HG03469 (cell line): Measurements from ENCODE around the gene FIGN.

Experiments
- ATAC-seq: cut with Tn5 transposase; IDR thresholded peaks from one replicate; pipeline ENCODE4 v1.9.1; 2021; ENCODE audit warnings: mild to moderate bottlenecking, moderate library complexity, moderate number of reproducible peaks; ENCODE audit not compliant: unreplicated experiment

Gene FIGN

GRCh38 chr2:163571423-163572102 is 164.2 kb downstream of the FIGN start:
- no peak for ATAC-seq

DNA sequence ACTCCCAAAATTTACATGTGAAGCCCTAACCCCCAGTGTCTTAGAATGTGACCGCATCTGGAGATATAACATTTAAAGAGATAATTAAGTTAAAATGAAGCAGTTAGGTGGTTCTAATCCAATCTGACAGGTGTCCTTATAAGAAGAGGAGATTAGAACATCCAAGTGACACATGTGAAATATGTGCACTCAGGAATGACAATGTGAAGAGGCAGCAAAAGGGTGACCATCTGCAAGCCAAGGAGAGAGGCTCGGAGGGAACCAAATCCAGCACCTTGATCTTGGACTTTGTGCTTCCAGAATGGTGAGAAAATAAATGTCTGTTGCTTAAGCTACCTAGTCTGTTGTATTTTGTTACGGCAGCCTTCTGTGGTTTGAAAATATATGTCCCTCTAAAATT is 165.4 kb downstream of the FIGN start:
- no peak for ATAC-seq

DNA sequence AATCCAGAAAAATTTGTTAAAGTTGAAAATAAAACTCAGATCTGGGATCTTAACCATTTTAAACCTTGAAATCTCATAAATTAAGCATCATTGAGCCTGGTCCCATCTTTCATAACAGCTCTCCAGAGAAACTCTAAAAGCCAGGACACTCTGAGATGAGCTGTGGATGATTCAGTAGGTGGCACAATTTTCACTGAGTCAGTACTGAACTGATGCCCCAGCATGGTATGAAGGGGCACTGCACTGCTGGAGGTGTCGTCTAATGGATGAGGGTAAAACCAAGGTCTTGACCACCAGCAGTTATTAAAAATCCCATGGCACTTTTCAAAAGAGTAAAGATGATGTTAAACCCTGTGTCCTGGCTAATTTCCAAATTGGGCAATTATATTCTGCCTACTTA is 170.6 kb downstream of the FIGN start:
- no peak for ATAC-seq

GRCh38 chr2:163564236-163564635 is 171.6 kb downstream of the FIGN start:
- ATAC-seq = no peak

- no peak for ATAC-seq
Observed at GRCh38 chr2:163563336-163563735, 172.5 kb downstream of the FIGN start.

- ATAC-seq = no peak
Observed at GRCh38 chr2:163558251-163559021, 177.4 kb downstream of the FIGN start.

- no peak for ATAC-seq
Observed at GRCh38 chr2:163556511-163556910, 179.3 kb downstream of the FIGN start.

GRCh38 chr2:163554864-163555263 is 180.9 kb downstream of the FIGN start:
- no peak for ATAC-seq

DNA sequence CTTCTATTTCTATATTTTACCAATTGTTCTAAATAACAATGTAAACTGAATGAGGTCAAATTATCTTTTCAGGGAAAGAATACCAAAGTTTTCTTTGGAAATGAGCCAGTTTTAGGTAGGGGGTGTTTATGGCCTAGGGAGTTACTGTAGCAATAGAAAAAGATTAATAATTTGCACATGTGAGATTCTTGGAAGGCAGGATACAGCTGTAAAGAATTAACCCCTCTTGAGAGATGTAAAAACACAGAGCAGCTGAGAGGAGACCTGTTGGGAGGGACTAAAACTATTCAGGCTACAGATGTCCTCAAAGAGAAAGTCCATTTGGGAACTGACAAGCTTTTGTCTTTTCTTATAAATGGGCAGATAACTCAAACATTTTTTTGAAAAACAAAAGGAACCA is 182.2 kb downstream of the FIGN start:
- no peak for ATAC-seq

- ATAC-seq = no peak
Observed at GRCh38 chr2:163552758-163553157, 183.1 kb downstream of the FIGN start.

- ATAC-seq = no peak
Observed at GRCh38 chr2:163551616-163552373, 184.0 kb downstream of the FIGN start.

DNA sequence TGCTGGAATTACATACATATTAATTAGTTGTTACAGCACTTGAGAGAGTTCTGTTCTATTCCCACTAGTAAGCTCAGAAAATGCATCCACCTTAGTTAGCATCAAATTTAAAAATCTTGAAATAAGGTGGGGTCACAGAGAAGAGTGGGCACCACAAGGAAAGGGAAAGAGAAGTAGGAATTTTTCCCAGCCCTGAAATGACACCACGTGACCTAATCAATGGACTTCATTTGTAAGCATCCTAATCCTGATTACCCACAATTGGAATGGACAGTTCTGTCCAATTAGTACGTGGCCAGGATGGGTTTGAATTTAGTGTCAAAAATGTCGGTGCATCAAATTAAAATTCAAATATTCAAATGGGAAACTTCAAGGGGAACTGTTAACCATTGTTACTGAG is 186.8 kb downstream of the FIGN start:
- no peak for ATAC-seq
